VCaP (cell line): ENCODE data around the gene FAM107A.

ENCODE experiments used
- H3K27ac ChIP-seq: fragments of 450-650 bp; 2 replicates; pipeline ENCODE4 v1.5.1; 2017
- TF ChIP-seq, protein P1 (sequence below): fragments of 450-650 bp; conservative IDR thresholded peaks from 2 replicates; pipeline ENCODE4 v1.5.1; 2017; ENCODE audit warnings: mild to moderate bottlenecking, moderate library complexity

FAM107A gene

DNA sequence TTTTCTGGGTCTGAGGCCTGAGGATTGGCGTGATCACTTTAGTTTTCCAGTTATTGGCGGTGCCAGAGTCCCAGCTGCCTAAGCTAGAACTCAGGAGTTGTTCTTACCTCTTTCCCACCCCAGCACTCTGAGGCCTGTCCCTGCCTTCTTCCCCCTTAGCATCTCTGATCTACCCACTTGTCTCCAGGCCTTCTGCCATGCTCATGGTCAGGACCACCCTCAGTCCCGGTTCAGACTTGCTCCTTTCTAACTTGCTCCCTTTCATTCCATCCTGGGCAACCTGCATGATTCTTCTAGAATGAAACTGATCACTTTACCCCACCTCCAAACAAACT lies 55.9 kb downstream of the FAM107A start:
- H3K27ac ChIP-seq, result no peak overlapping the region
- TF ChIP-seq, protein P1, sequence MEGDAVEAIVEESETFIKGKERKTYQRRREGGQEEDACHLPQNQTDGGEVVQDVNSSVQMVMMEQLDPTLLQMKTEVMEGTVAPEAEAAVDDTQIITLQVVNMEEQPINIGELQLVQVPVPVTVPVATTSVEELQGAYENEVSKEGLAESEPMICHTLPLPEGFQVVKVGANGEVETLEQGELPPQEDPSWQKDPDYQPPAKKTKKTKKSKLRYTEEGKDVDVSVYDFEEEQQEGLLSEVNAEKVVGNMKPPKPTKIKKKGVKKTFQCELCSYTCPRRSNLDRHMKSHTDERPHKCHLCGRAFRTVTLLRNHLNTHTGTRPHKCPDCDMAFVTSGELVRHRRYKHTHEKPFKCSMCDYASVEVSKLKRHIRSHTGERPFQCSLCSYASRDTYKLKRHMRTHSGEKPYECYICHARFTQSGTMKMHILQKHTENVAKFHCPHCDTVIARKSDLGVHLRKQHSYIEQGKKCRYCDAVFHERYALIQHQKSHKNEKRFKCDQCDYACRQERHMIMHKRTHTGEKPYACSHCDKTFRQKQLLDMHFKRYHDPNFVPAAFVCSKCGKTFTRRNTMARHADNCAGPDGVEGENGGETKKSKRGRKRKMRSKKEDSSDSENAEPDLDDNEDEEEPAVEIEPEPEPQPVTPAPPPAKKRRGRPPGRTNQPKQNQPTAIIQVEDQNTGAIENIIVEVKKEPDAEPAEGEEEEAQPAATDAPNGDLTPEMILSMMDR, result no peak

- H3K27ac ChIP-seq, result no peak overlapping the region
- TF ChIP-seq, protein P1, result no peak
Observed at GRCh38 chr3:58520403-58521335, 56.5 kb downstream of the FAM107A start.

GRCh38 chr3:58519668-58520402 lies 57.4 kb downstream of the FAM107A start:
- TF ChIP-seq, protein P1, result no peak
- no peak overlapping the region for H3K27ac ChIP-seq

GRCh38 chr3:58518291-58518789 lies 58.9 kb downstream of the FAM107A start:
- TF ChIP-seq, protein P1, result no peak

DNA sequence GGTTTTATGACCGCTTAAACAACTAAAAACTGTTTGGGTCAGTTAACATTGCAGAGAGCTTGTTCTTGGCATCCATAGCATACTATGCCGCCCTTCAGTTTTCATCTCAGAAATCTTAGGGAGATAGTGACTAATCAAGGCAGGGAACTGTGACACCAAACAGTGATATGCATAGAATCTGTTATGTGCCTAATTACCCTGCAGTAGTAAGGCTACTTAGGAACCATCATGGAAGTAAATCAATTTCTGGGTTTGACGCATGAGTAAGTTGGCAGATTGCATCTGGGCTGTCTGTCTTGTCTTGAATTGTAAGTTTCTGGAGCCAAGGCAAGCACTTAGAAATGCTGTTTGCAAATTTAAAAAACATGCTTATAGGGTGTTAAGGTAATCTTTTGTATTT lies 62.8 kb downstream of the FAM107A start:
- no peak overlapping the region for H3K27ac ChIP-seq
- TF ChIP-seq, protein P1, result no peak

More at GRCh38 chr3:58518291-58518789, 58.9 kb downstream of the FAM107A start:
- no peak overlapping the region for H3K27ac ChIP-seq
